DOHH2 (cell line): Measurements from ENCODE around the gene TRIM37.

Experiments
- H3F3A ChIP-seq: fragments of 200-600 bp; sonication (generic), shearing (Covaris generic); 2 replicates; pipeline ENCODE4 v1.6.0; 2016; ENCODE audit warnings: antibody characterized with exemption, mild to moderate bottlenecking; ENCODE audit not compliant: control insufficient read depth, insufficient read depth
- H3K27ac ChIP-seq: fragments of 200-600 bp; sonication (generic); 2 replicates; pipeline ENCODE4 v1.5.1; 2014; ENCODE audit warnings: low read depth, mild to moderate bottlenecking, low read length, moderate library complexity
- H3K27me3 ChIP-seq: fragments of 200-600 bp; sonication (generic); 2 replicates; pipeline ENCODE4 v1.6.1; 2014; ENCODE audit warnings: mild to moderate bottlenecking, low read length, mixed read lengths; ENCODE audit not compliant: control insufficient read depth
- H3K36me3 ChIP-seq: fragments of 200-600 bp; sonication (generic); 2 replicates; pipeline ENCODE4 v1.6.1; 2014; ENCODE audit warnings: mild to moderate bottlenecking, low read length, moderate library complexity, mixed read lengths; ENCODE audit not compliant: control insufficient read depth
- H3K4me1 ChIP-seq: fragments of 200-600 bp; sonication (generic); 2 replicates; pipeline ENCODE4 v1.6.1; 2014; ENCODE audit warnings: mild to moderate bottlenecking, low read length, mixed read lengths; ENCODE audit not compliant: control insufficient read depth
- H3K4me2 ChIP-seq: fragments of 200-600 bp; sonication (generic); 2 replicates; pipeline ENCODE4 v1.6.0; 2014; ENCODE audit warnings: mild to moderate bottlenecking, low read length, moderate library complexity
- H3K4me3 ChIP-seq: fragments of 200-600 bp; sonication (generic); 2 replicates; pipeline ENCODE4 v1.5.1; 2014; ENCODE audit warnings: mild to moderate bottlenecking, low read length, mixed read lengths
- H3K79me2 ChIP-seq: fragments of 200-600 bp; sonication (generic); 2 replicates; pipeline ENCODE4 v1.6.1; 2014; ENCODE audit warnings: mild to moderate bottlenecking, low read length, mixed read lengths; ENCODE audit not compliant: control insufficient read depth
- H3K9me2 ChIP-seq: fragments of 200-600 bp; sonication (generic); replicated peaks from 2 replicates; pipeline ENCODE4 v1.6.1; 2014; ENCODE audit warnings: mild to moderate bottlenecking, low read length, mixed read lengths; ENCODE audit not compliant: control insufficient read depth
- H3K9me3 ChIP-seq: fragments of 200-600 bp; sonication (generic); 2 replicates; pipeline ENCODE4 v1.6.1; 2014; ENCODE audit warnings: antibody characterized with exemption, low read length, mixed read lengths; ENCODE audit not compliant: control insufficient read depth, insufficient read depth
- H4K20me1 ChIP-seq: fragments of 200-600 bp; sonication (generic); 2 replicates; pipeline ENCODE4 v1.6.0; 2014; ENCODE audit warnings: low read depth, mild to moderate bottlenecking, antibody characterized with exemption, low read length, moderate library complexity; ENCODE audit not compliant: control insufficient read depth, insufficient read depth
- EZH2phosphoT487 ChIP-seq: fragments of 200-600 bp; sonication (generic); IDR thresholded peaks from 2 replicates; pipeline ENCODE4 v1.6.1; 2017; ENCODE audit warnings: borderline replicate concordance, mild to moderate bottlenecking, antibody characterized with exemption, low read length, moderate library complexity, mixed read lengths
- TF ChIP-seq, protein P1 (sequence below): fragments of 200-600 bp; sonication (generic); IDR thresholded peaks from one replicate; pipeline ENCODE4 v1.5.1; 2014; ENCODE audit warnings: antibody characterized with exemption, mild to moderate bottlenecking, low read depth, low read length; ENCODE audit not compliant: poor library complexity, severe bottlenecking

Gene TRIM37

DNA sequence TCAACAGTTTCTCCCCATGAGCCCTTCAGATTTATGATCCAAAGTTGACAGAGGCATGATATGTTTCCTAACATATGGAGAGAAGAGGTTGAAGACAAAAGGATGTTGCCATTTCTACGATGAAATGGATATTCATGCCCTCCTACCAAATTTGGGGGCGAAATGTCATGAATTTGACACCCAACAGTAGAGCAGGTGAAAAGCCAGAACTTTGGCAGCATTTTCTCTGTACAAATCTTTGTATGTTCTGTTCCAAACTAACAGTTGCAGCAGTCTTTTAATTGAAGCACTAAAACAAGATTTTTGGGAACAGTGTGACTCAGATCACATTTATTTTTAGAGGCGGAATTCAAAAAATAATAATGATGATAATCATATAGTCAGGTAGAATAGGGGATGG, 130.1 kb downstream of the TRIM37 start:
- H3K36me3 ChIP-seq, result peaks cover 54% of the 10 kb centered on the region
- no peaks in the 10 kb centered on the region for H3K9me2 ChIP-seq
- H3F3A ChIP-seq, result no peaks in the 10 kb centered on the region; the same call in 1 of the 2 replicates
- no peak overlapping the region for H3K4me3 ChIP-seq
- H3K27me3 ChIP-seq, result no peaks in the 10 kb centered on the region
- H3K4me2 ChIP-seq, result no peak overlapping the region
- H4K20me1 ChIP-seq, result no peaks in the 10 kb centered on the region
- no peaks in the 10 kb centered on the region for H3K79me2 ChIP-seq
- TF ChIP-seq EZH2phosphoT487, result no peak
- TF ChIP-seq, protein P1, sequence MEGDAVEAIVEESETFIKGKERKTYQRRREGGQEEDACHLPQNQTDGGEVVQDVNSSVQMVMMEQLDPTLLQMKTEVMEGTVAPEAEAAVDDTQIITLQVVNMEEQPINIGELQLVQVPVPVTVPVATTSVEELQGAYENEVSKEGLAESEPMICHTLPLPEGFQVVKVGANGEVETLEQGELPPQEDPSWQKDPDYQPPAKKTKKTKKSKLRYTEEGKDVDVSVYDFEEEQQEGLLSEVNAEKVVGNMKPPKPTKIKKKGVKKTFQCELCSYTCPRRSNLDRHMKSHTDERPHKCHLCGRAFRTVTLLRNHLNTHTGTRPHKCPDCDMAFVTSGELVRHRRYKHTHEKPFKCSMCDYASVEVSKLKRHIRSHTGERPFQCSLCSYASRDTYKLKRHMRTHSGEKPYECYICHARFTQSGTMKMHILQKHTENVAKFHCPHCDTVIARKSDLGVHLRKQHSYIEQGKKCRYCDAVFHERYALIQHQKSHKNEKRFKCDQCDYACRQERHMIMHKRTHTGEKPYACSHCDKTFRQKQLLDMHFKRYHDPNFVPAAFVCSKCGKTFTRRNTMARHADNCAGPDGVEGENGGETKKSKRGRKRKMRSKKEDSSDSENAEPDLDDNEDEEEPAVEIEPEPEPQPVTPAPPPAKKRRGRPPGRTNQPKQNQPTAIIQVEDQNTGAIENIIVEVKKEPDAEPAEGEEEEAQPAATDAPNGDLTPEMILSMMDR, result no peak
- peaks cover 38% of the 10 kb centered on the region for H3K4me1 ChIP-seq
- H3K9me3 ChIP-seq, result no peaks in the 10 kb centered on the region
- no peak overlapping the region for H3K27ac ChIP-seq

DNA sequence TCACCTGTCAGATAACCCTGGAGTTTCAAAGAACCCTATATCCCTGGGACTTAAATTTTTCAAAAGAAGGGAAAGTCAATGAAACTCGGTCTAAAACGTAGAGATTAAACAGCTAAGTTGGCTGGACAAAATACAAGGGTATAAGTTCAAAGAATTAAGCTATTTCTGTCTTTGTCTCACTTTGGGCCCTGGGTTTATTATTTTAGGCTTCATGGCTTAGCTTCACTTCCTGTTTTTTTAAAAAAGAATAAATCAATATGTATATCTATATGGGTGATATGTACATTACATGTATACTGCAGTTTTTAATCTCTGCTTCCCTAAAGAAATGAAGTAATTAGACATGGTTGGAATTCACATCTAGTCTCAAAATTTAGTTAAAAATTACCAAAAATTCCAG, 132.3 kb downstream of the TRIM37 start:
- TF ChIP-seq EZH2phosphoT487, result no peak
- TF ChIP-seq, protein P1, result no peak
- no peaks in the 10 kb centered on the region for H3K27me3 ChIP-seq
- peaks cover 50% of the 10 kb centered on the region for H3K36me3 ChIP-seq
- no peaks in the 10 kb centered on the region; the same call in 1 of the 2 replicates for H3F3A ChIP-seq
- no peaks in the 10 kb centered on the region for H3K79me2 ChIP-seq
- H3K9me2 ChIP-seq, result no peaks in the 10 kb centered on the region
- H3K27ac ChIP-seq, result peak overlapping the region; percentile 41
- no peaks in the 10 kb centered on the region for H3K9me3 ChIP-seq
- H3K4me2 ChIP-seq, result peak overlapping the region; percentile 38
- H4K20me1 ChIP-seq, result no peaks in the 10 kb centered on the region
- H3K4me1 ChIP-seq, result peaks cover 38% of the 10 kb centered on the region
- H3K4me3 ChIP-seq, result peak overlapping the region; percentile 34; the same call in 1 of the 2 replicates

DNA sequence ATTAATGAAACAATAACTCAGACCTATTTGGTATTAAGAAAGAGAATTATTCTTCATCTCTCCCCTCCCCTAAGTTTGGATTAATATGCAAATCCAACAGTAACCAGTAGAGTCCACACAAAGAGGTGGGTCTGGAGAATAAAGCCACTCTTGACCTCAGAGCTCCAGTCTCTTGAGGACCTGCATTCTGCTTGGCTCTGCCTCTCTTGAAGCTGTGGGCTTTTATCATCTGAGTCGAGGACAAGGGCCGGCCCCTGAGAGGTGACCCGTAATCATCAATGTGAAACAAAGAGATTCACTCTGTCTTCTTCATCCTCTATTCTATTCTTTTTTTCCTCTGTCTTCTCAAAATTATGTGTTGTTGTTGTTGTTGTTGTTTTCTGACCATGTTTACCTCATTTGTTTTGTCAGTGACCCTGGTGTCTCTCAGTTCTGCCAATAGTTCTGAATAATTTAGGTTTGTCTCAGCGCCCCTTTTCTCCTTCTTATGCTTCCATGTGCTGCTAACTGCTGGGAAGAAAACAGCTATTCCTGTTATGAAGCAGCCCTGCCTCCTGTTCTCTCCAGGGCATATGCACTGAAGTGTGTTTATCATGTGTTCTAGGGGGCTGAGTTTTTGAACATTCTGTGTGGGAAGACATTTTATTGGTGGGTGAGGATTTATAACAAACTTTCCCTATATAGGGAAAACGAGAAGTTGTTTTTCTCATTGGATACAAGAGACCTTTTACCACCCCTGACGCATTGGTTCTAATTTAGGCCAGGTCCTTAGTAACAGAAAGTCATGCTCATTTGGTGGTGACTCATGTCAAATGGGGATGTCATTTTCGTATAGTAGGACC, 135.8 kb downstream of the TRIM37 start:
- Histone ChIP-seq H3K4me2 (no peak overlapping the region), H3K27me3 (no peaks in the 10 kb centered on the region), H3K36me3 (peaks cover 46% of the 10 kb centered on the region), H3K4me3 (no peak overlapping the region), H4K20me1 (no peaks in the 10 kb centered on the region), H3K27ac (no peak overlapping the region), H3F3A (no peaks in the 10 kb centered on the region), H3K4me1 (peaks cover 39% of the 10 kb centered on the region), H3K79me2 (no peaks in the 10 kb centered on the region), H3K9me3 (no peaks in the 10 kb centered on the region), H3K9me2 (no peaks in the 10 kb centered on the region)
- TF ChIP-seq, protein P1, result no peak
- TF ChIP-seq EZH2phosphoT487, result no peak
